HG02798 (cell line): ENCODE data around the gene LGI1.

ENCODE experiments used
- ATAC-seq: cut with Tn5 transposase; IDR thresholded peaks from one replicate; pipeline ENCODE4 v1.9.1; 2021; ENCODE audit warnings: mild to moderate bottlenecking; ENCODE audit not compliant: unreplicated experiment, poor library complexity

LGI1 gene

GRCh38 chr10:93841961-93842360 lies 84.2 kb downstream of the LGI1 start:
- ATAC-seq: no peak

DNA sequence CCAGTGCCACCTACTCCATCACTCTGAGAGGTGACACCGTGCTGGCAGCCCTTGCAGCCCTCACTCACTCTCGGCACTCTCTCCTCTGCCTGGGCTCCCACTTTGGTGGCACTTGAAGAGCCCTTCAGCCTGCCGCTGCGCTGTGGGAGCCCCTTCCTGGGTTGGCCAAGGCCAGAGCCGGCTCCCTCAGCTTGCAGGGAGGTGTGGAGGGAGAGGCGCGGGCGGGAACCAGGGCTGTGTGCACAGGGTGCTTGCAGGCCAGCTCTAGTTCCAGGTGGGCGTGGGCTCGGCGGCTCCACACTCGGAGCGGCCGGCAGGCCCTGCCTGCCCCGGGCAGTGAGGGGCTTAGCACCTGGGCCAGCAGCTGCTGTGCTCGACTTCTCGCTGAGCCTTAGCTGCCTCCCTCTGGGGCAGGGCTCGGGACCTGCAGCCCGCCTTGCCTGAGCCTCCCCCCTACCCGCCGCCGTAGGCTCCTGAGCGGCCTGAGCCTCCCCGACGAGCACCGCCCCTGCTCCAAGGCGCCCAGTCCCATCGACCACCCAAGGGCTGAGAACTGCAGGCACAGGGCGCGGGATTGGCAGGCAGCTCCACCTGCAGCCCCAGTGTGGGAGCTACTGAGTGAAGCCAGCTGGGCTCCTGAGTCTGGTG lies 87.4 kb downstream of the LGI1 start:
- no peak for ATAC-seq
